A673 (cell line): ENCODE results near the gene PSMB3.

Experiments used
- CTCF ChIP-seq: fragments of 300-800, 200-600 bp; sonication (generic); conservative IDR thresholded peaks from 2 replicates; pipeline ENCODE4 v1.5.1; 2017; ENCODE audit warnings: low read depth, mild to moderate bottlenecking, antibody characterized with exemption, low read length, moderate library complexity, mixed read lengths
- EZH2 ChIP-seq: fragments of 200-600 bp; sonication (generic); IDR thresholded peaks from 2 replicates; pipeline ENCODE4 v1.6.1; 2017; ENCODE audit warnings: borderline replicate concordance, low read depth, mild to moderate bottlenecking, mixed read lengths, antibody characterized with exemption, low read length; ENCODE audit not compliant: poor library complexity, severe bottlenecking

- no peak for TF ChIP-seq CTCF
- TF ChIP-seq EZH2: no peak
Observed at GRCh38 chr17:38725066-38725465, 27.5 kb upstream of the PSMB3 start.
